ENCODE measurements around the gene MYH9.

DNA sequence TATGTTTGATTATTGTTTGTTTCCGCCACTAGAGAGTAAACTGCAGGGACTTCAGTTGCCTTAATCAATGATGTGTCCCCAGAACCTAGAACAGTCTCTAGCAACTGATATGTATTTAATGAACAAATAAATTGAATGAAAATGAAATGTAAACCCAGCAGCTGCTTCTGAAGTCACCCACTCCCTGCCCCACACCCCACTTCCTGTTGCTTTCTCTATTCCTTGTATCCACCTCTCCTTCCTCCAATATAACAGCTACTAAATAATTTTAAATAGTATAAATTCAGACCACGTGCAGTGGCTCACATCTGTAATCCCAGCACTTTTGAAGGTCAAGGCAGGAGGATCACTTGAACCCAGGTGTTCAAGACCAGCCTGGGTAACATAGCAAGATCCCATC lies 15.8 kb downstream of the MYH9 start:
- TF ChIP-seq, protein P1, sequence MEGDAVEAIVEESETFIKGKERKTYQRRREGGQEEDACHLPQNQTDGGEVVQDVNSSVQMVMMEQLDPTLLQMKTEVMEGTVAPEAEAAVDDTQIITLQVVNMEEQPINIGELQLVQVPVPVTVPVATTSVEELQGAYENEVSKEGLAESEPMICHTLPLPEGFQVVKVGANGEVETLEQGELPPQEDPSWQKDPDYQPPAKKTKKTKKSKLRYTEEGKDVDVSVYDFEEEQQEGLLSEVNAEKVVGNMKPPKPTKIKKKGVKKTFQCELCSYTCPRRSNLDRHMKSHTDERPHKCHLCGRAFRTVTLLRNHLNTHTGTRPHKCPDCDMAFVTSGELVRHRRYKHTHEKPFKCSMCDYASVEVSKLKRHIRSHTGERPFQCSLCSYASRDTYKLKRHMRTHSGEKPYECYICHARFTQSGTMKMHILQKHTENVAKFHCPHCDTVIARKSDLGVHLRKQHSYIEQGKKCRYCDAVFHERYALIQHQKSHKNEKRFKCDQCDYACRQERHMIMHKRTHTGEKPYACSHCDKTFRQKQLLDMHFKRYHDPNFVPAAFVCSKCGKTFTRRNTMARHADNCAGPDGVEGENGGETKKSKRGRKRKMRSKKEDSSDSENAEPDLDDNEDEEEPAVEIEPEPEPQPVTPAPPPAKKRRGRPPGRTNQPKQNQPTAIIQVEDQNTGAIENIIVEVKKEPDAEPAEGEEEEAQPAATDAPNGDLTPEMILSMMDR (conservative IDR thresholded peaks at IDR 0.05), result no peak
- TF ChIP-seq ZFX (IDR thresholded peaks at IDR 0.05), result no peak
